Neural cell (in vitro differentiated cells): ENCODE measurements around the gene SLFN14.

Experiments used
- MXI1 ChIP-seq: fragments of 450-650 bp; conservative IDR thresholded peaks from 2 replicates; pipeline ENCODE4 v1.6.1; 2014; ENCODE audit warnings: antibody characterized with exemption, mild to moderate bottlenecking; ENCODE audit not compliant: poor library complexity, severe bottlenecking
- RAD21 ChIP-seq: fragments of 450-650 bp; conservative IDR thresholded peaks from 2 replicates; pipeline ENCODE4 v1.6.1; 2014; ENCODE audit warnings: antibody characterized with exemption, mild to moderate bottlenecking, moderate library complexity
- TAF1 ChIP-seq: IDR thresholded peaks from 2 replicates; pipeline ENCODE4 v1.6.1; 2012; ENCODE audit warnings: low read depth
- TF ChIP-seq, protein P1 (sequence below): IDR thresholded peaks from 2 replicates; pipeline ENCODE4 v1.6.1; 2012; ENCODE audit warnings: borderline replicate concordance
- TF ChIP-seq, protein P2 (sequence below): fragments of 450-650 bp; IDR thresholded peaks from 2 replicates; pipeline ENCODE4 v1.5.1; 2014; ENCODE audit warnings: antibody characterized with exemption, mild to moderate bottlenecking, moderate library complexity; ENCODE audit not compliant: poor library complexity, severe bottlenecking

DNA sequence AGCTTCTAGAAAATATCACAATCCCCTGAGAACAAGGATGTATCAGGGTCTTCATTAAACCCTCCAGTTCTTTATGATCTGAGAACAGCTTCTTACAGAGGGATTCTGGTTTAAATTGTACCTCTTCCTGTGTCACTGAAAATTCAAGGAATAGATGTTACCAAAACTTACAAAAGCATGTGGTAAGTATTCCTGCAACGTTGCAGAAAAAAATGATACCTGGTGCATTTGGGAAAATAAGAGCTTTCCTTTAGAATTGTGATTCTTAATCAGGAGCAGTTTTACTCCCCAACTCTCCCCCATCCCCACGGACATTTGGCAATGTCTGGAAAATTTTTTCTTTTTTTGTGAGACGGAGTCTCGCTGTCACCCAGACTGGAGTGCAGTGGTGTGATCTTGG, 7.3 kb downstream of the SLFN14 start:
- TF ChIP-seq MXI1: no peak
- TF ChIP-seq, protein P1, sequence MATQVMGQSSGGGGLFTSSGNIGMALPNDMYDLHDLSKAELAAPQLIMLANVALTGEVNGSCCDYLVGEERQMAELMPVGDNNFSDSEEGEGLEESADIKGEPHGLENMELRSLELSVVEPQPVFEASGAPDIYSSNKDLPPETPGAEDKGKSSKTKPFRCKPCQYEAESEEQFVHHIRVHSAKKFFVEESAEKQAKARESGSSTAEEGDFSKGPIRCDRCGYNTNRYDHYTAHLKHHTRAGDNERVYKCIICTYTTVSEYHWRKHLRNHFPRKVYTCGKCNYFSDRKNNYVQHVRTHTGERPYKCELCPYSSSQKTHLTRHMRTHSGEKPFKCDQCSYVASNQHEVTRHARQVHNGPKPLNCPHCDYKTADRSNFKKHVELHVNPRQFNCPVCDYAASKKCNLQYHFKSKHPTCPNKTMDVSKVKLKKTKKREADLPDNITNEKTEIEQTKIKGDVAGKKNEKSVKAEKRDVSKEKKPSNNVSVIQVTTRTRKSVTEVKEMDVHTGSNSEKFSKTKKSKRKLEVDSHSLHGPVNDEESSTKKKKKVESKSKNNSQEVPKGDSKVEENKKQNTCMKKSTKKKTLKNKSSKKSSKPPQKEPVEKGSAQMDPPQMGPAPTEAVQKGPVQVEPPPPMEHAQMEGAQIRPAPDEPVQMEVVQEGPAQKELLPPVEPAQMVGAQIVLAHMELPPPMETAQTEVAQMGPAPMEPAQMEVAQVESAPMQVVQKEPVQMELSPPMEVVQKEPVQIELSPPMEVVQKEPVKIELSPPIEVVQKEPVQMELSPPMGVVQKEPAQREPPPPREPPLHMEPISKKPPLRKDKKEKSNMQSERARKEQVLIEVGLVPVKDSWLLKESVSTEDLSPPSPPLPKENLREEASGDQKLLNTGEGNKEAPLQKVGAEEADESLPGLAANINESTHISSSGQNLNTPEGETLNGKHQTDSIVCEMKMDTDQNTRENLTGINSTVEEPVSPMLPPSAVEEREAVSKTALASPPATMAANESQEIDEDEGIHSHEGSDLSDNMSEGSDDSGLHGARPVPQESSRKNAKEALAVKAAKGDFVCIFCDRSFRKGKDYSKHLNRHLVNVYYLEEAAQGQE: no peak
- TF ChIP-seq, protein P2, sequence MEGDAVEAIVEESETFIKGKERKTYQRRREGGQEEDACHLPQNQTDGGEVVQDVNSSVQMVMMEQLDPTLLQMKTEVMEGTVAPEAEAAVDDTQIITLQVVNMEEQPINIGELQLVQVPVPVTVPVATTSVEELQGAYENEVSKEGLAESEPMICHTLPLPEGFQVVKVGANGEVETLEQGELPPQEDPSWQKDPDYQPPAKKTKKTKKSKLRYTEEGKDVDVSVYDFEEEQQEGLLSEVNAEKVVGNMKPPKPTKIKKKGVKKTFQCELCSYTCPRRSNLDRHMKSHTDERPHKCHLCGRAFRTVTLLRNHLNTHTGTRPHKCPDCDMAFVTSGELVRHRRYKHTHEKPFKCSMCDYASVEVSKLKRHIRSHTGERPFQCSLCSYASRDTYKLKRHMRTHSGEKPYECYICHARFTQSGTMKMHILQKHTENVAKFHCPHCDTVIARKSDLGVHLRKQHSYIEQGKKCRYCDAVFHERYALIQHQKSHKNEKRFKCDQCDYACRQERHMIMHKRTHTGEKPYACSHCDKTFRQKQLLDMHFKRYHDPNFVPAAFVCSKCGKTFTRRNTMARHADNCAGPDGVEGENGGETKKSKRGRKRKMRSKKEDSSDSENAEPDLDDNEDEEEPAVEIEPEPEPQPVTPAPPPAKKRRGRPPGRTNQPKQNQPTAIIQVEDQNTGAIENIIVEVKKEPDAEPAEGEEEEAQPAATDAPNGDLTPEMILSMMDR: no peak
- no peak for TF ChIP-seq RAD21
- TF ChIP-seq TAF1: no peak
